Activated naive CD8-positive, alpha-beta T cell treated with anti-CD3 and anti-CD28 coated beads, Interleukin-2, amount 50 U/mL, for 24 hours (primary cell): Measurements from ENCODE around the gene PIGX.

ENCODE experiments used
- ATAC-seq: fragments of 150-1000 bp; cut with Tn5 transposase; one replicate; pipeline ENCODE4 v1.10.0; 2021
- DNase-seq: peaks from one replicate; pipeline ENCODE4 v3.0.0; 2021
- H3K27ac Mint-ChIP-seq: one replicate; pipeline ENCODE4 v1.8.0; 2021; ENCODE audit warnings: mild to moderate bottlenecking, mixed read lengths
- H3K27me3 Mint-ChIP-seq: one replicate; pipeline ENCODE4 v1.8.0; 2021; ENCODE audit warnings: mixed read lengths
- H3K36me3 Mint-ChIP-seq: one replicate; pipeline ENCODE4 v1.8.0; 2021; ENCODE audit warnings: low read depth, mixed read lengths
- H3K4me1 Mint-ChIP-seq: one replicate; pipeline ENCODE4 v1.8.0; 2021; ENCODE audit warnings: mixed read lengths
- H3K4me3 Mint-ChIP-seq: one replicate; pipeline ENCODE4 v1.8.0; 2021; ENCODE audit warnings: mild to moderate bottlenecking, moderate library complexity, mixed read lengths
- H3K9me3 Mint-ChIP-seq: one replicate; pipeline ENCODE4 v1.8.0; 2021; ENCODE audit warnings: mixed read lengths

The PIGX gene

DNA sequence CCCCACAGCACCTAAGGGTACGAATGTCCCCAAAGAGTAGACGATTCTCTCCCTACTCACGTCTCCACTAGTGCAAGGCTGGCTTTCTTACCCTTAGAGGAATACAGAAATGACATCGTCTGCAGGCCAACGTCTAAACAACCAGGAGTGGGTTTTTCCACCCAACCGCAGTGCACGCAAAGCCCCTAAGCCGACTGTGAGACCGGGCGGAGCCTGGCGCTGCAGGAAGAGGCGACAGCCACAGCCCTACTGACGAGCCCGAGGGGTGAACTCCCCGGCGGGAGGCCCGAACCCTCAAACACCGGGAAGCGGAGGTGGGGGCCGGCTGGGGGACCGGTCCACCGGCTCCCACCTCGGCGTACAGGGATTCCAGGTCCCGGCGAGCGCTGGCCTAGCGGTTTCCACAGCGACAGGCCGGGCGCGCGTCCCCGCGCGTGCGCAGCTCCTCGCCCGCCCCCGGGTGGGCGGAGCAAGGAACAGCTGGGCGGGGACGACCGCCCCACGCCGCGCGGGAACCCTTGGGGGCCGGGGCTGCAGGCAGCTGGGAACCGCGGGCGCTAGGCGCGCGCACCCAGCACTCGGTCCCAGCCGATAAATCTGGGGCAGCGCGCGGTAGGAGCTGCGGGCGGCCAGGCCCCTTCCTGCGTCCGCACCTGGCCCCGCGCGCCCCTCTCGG is at the start of gene PIGX, which contains the start of gene CEP19:
PIGX (plus strand) TSS at position 540 of the 676 bp plus-strand sequence.
CEP19 (minus strand) TSS at position 413 of the 676 bp plus-strand sequence. CDS start 3,593 bp downstream, outside the sequence.
- H3K4me1 Mint-ChIP-seq = peaks cover 35% of the 10 kb centered on the region
- peak within 1 kb of the TSS; percentile 94 for H3K27ac Mint-ChIP-seq
- H3K36me3 Mint-ChIP-seq = peaks cover 3% of the 10 kb centered on the region
- H3K4me3 Mint-ChIP-seq = peak within 1 kb of the TSS; percentile 89
- H3K27me3 Mint-ChIP-seq = no peaks in the 10 kb centered on the region
- ATAC-seq = peak; percentile 90
- H3K9me3 Mint-ChIP-seq = no peaks in the 10 kb centered on the region
- peak; percentile 88 for DNase-seq

DNA sequence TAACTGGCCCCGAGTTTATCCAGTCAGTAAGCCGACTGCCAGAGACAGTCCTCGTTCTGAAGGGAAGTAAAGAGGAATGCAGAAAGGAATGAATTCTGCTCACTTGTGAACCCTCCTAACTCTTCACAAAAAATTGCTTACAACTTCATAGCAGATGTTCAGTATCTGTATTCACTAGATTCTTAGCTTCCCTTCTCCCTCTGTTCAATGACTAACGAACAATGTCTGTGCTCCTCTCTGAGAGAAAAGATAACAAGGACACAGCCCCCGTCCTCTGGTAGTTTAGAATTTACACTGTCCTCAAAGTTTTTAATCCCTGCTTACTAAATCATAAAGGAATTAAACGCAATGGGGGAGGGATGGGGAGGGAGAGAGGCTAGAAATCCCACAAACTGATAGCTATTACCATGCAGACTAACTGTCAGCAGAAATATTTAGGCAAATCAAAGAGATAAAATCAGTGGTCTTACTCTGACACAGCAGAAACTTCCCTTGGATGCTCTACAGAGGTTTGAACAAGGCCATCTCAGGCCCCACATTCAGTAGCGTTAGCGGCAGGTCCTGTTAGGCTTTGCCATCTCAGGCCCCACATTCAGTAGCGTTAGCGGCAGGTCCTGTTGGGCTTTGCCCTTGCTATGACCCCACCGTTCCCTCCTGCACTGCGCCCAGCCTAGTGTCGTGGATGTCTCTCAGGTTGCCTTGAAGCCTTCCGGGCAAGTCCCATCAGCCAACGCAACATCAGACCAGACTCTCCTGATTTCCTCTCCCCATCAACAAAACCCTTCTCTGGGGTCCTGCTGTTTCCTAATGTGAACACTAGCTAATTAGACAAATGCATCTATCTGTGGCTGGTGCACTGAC is 49.2 kb upstream of the PIGX start:
- no peak overlapping the region for H3K27ac Mint-ChIP-seq
- ATAC-seq = no peak
- DNase-seq = no peak
- H3K27me3 Mint-ChIP-seq = no peaks in the 10 kb centered on the region
- H3K4me1 Mint-ChIP-seq = no peaks in the 10 kb centered on the region
- H3K9me3 Mint-ChIP-seq = no peaks in the 10 kb centered on the region
- H3K36me3 Mint-ChIP-seq = peaks cover 7% of the 10 kb centered on the region
- no peak overlapping the region for H3K4me3 Mint-ChIP-seq

DNA sequence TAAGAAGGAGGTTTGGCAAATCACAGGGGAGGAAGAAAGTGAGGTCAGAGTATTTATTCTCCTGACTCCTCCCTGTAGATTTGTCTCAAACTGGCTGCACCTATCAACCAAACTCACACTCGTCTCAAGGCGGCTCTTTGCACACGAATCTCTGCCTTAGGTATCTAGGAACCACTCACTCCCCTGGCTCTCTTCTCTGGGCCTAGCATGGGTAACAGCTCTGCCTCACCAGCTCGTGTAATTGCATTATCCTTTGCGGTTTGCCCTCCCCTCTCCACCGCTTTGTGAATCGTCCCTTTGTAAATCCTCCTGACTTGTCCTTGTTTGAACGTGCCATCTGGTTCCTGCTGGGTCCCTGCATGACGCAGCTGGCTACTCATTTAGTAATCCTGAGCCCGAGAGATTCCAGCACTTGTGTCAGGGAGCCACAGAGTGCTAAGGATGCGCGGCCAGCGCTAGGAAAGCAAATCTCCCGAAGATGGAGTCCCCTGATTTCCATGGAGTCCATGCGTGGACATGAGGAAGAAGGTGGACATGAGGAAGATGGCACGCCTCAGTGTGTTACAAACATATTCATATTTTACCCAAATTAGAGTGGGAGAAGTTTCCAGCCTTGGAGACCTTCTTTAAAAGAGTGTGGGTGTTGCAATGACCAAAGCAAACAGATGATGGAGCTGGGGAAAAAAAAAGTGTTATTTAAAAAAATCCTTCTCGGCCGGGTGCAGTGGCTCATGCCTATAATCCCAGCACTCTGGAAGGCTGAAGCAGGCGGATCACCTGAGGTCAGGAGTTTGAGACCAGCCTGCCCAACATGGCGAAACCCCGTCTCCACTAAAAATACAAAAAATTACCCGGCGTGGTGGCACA is 45.9 kb upstream of the PIGX start:
- no peaks in the 10 kb centered on the region for H3K9me3 Mint-ChIP-seq
- peaks cover 7% of the 10 kb centered on the region for H3K4me1 Mint-ChIP-seq
- no peak for ATAC-seq
- H3K27ac Mint-ChIP-seq = no peak overlapping the region
- no peak overlapping the region for H3K4me3 Mint-ChIP-seq
- DNase-seq = no peak
- no peaks in the 10 kb centered on the region for H3K27me3 Mint-ChIP-seq
- no peaks in the 10 kb centered on the region for H3K36me3 Mint-ChIP-seq

DNA sequence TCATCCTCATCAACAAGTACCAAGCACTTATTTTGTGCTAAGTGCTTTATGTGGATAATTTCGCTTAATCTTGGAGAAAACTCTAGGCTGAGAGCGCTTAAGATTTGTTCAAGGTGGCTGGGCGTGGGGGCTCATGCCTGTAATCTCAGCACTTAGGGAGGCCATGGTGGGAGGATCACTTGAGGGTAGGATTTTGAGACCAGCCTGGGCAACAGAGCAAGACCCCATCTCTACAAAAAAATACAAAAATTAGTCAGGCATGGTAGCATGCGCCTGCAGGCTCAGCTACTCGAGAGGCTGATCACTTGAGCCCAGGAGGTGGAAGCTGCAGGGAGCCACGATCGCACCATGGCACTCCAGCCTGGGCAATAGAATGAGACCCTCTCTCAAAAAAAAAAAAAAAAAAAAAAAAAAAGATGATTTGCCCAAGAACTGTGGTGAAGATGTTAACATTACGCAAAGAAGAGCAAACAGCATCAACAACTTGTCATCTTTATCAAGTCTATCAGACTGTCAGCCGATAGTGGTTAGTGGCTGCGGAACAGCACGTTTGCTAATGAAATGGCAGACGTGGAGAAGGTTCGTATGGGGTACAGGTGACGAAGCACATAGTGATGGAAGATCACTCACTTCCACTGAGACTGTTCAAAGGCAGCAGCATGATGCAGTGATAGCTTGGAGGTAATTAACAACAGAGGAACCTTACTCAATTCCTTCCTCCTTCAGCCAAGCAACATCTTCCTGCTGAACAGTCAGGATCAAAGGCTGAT is 44.9 kb upstream of the PIGX start:
- H3K4me1 Mint-ChIP-seq = peaks cover 7% of the 10 kb centered on the region
- no peak overlapping the region for H3K4me3 Mint-ChIP-seq
- DNase-seq (no peak), ATAC-seq (no peak)
- H3K36me3 Mint-ChIP-seq = no peaks in the 10 kb centered on the region
- H3K27ac Mint-ChIP-seq = no peak overlapping the region
- no peaks in the 10 kb centered on the region for H3K27me3 Mint-ChIP-seq
- H3K9me3 Mint-ChIP-seq = no peaks in the 10 kb centered on the region

DNA sequence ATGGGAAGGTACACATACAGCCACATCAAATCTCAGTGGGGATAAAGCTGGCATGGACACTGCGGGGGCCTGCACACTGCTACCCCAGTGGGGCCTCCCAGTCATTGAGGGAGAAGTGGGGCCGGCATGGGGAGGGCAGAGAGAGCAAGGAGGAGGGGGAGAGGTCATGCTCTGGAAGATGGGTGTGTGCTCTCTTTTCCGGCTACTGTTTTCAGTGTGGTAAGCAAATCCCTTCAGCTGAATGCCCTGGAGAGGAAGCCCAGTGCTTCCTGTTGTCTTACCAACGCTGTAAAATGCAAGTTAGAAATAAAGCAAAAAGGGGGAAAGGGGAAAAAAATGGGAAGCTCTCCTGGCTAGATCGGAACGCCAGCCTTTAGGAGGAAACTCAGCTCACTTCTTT is 41.8 kb upstream of the PIGX start:
- ATAC-seq (no peak), DNase-seq (no peak)
- Mint-ChIP-seq H3K4me1 (peaks cover 7% of the 10 kb centered on the region), H3K9me3 (no peaks in the 10 kb centered on the region), H3K36me3 (no peaks in the 10 kb centered on the region), H3K27ac (no peak overlapping the region), H3K27me3 (no peaks in the 10 kb centered on the region), H3K4me3 (no peak overlapping the region)

DNA sequence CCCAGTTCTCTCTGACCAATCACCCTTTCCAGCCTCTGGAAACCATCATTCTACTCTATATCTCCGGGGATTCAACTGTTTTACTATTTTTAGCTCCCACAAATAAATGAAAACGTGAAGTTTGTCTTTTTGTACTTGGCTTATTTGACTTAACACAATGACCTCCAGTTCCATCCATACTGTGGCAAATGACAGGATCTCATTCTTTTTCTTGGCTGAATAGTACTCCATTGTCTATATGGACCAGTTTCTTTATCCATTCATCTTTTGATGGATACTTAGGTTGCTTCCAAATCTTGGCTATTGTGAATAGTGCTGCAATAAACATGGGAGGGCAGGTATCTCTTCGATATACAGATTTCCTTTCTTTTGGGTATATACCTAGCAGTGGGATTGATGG is 38.5 kb upstream of the PIGX start:
- H3K27me3 Mint-ChIP-seq = no peaks in the 10 kb centered on the region
- peaks cover 12% of the 10 kb centered on the region for H3K4me1 Mint-ChIP-seq
- H3K4me3 Mint-ChIP-seq = no peak overlapping the region
- no peak for DNase-seq
- no peak for ATAC-seq
- H3K36me3 Mint-ChIP-seq = no peaks in the 10 kb centered on the region
- H3K9me3 Mint-ChIP-seq = no peaks in the 10 kb centered on the region
- H3K27ac Mint-ChIP-seq = no peak overlapping the region

DNA sequence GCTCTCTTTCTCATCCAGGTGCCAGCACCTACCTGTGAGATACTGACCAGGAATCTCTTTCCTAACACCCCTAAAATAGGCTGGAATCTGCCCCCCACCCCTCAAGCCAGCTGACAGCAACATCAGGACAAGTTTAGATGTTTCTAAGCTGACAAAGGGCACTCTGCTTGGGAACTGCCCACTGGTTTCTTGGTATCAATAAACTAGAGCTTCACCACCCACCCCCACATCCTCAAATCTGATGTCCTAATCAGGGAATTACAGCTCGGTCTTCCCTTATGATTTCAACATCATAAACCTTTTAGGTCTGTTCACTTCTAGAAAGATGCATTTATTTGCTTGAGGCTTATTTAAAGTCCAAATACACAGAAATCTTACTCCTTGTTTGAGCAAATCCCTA is 34.8 kb upstream of the PIGX start:
- DNase-seq = no peak
- Mint-ChIP-seq H3K27ac (no peak overlapping the region), H3K9me3 (no peaks in the 10 kb centered on the region), H3K4me3 (no peak overlapping the region), H3K36me3 (no peaks in the 10 kb centered on the region), H3K4me1 (peaks cover 5% of the 10 kb centered on the region), H3K27me3 (no peaks in the 10 kb centered on the region)
- no peak for ATAC-seq

DNA sequence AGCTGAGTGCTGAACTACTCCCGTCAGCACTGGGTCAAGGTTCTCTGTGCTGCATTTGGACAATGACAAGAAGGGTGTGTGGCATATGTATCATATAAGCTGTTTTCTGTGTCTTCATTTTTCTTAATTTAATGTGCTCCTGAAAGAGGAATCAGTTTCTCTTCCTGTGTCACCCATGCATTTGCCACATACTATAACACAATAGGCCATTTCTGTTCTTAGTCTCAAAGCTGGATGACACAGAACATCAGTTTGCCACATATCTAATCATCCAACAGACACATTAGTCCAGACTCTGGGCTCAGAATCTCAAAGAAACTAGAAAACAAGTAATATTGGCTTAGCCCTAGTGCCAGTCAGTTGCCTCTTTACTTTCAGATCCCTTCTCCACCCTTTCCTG is 34.2 kb upstream of the PIGX start:
- H3K27me3 Mint-ChIP-seq = no peaks in the 10 kb centered on the region
- no peak overlapping the region for H3K4me3 Mint-ChIP-seq
- H3K9me3 Mint-ChIP-seq = no peaks in the 10 kb centered on the region
- peaks cover 5% of the 10 kb centered on the region for H3K4me1 Mint-ChIP-seq
- H3K27ac Mint-ChIP-seq = no peak overlapping the region
- DNase-seq (no peak), ATAC-seq (no peak)
- no peaks in the 10 kb centered on the region for H3K36me3 Mint-ChIP-seq

DNA sequence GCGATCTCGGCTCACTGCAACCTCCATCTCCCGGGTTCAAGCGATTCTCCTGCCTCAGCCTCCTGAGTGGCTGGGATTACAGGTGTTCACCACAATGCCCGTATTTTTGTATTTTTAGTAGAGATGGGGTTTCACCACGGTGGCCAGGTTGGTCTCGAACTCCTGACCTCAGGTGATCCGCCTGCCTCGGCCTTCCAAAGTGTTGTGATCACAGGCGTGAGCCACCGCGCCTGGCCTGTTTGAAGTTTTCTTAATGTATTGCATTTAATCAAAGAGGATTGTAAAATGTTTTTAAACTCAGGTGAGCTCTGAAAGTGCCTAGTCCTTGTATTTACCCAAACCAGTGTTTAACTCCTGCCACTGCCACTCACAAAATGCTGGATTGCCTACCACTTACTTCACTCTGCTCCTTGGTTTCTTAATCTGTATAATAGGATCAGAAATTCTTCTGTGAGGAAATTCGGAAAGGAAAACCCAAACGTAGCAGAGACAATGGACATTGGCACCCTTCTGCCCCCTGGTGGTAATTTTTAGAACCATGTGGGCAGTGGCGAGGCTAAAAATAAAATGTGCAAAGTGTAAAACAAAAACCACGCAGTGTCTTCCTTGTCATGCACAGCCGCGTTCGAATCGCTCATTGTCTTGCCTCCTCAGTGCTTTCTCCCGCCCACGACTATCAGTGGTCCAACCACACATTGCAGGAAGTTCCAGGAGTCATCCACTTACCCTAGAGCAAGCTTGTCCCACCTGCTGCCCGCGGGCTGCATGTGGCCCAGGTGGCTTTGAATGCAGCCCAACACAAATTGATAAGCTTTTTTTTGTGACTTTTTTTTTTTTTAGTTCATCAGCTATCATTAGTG is 27.4 kb upstream of the PIGX start:
- H3K27ac Mint-ChIP-seq = peak overlapping the region; percentile 20
- DNase-seq (peak; percentile 68), ATAC-seq (peak; percentile 92)
- peak overlapping the region; percentile 37 for H3K4me3 Mint-ChIP-seq
- H3K4me1 Mint-ChIP-seq = peaks cover 16% of the 10 kb centered on the region
- no peaks in the 10 kb centered on the region for H3K27me3 Mint-ChIP-seq
- H3K9me3 Mint-ChIP-seq = no peaks in the 10 kb centered on the region
- no peaks in the 10 kb centered on the region for H3K36me3 Mint-ChIP-seq

DNA sequence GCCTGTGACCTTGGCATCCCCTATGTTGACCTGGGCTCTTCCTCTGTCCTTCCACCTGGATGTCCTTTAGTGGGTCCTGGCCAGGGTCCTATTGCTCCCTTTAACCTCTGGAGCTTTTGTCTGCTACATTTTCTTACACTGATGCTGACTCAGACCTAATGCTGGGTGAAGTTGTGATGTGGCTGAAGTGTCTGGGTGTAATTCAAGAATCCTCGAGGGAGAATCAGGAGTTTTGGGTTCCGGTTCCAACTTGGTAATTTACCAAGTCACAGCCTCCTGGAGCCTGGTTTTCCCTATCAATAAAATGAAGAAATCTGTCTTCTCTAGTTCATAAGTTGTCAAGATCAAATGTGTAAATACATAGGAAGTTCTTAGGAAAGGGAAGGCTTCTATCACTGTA is 25.7 kb upstream of the PIGX start:
- Mint-ChIP-seq H3K4me1 (peaks cover 16% of the 10 kb centered on the region), H3K36me3 (no peaks in the 10 kb centered on the region), H3K27ac (no peak overlapping the region), H3K4me3 (no peak overlapping the region), H3K9me3 (no peaks in the 10 kb centered on the region), H3K27me3 (no peaks in the 10 kb centered on the region)
- ATAC-seq (no peak), DNase-seq (no peak)

DNA sequence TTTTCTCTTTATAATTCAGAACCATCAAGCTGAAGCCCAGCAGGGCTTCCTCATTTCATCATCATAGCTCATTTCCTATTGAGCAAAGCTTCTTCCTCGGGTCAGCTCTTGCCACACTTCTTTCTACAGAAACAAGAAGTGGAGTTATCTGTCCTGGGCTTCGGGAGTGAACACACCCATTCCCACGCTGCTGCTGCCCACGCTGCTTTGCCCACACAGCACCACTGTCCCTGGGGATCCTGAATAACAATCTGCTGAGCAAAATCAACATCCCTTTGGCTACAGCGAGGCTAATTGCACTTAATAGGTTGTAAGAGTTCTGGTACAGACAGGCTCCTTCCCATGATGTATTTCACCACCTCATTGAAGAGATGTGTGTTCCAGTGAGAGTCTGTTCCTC is 23.8 kb upstream of the PIGX start:
- H3K27ac Mint-ChIP-seq = no peak overlapping the region
- ATAC-seq = no peak
- no peak for DNase-seq

DNA sequence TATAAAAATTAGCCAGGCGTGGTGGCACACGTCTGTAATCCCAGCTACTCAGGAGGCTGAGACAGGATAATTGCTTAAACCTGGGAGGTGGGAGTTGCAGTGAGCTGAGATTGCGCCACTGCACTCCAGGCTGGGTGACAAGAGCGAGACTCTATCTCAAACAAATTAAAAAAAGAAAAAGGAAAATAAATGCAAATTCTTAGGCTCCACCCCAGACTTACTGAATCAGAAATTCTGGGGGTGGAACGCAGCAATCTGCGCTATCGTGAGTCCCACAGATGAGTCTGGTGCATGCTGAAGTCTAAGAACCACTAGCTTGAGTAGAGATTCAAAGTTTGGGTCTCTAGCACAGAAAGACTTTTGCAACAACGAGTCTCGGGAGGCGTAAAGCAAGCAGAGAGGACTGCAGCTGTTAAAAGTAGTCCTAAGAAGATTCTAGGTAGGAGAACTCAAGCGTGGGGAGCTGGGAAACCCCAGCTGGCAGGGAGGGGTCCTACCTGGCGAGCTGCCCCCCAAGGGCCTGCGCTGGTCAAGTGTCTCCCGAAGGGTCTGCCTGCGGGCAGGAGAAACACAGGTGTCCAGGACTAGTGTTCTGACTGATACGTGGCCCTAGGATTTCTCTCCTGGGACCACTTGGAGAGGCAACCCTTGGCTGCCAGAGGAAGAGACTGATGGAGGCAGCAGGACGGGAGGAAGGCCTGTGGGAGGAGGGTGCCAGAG is 22.1 kb upstream of the PIGX start:
- H3K27me3 Mint-ChIP-seq = no peaks in the 10 kb centered on the region
- ATAC-seq (no peak), DNase-seq (no peak)
- H3K36me3 Mint-ChIP-seq = no peaks in the 10 kb centered on the region
- H3K4me1 Mint-ChIP-seq = peaks cover 8% of the 10 kb centered on the region
- no peak overlapping the region for H3K27ac Mint-ChIP-seq
- no peaks in the 10 kb centered on the region for H3K9me3 Mint-ChIP-seq
- H3K4me3 Mint-ChIP-seq = no peak overlapping the region

More for the DNA sequence above, 23.8 kb upstream of the PIGX start:
- Mint-ChIP-seq H3K27me3 (no peaks in the 10 kb centered on the region), H3K36me3 (no peaks in the 10 kb centered on the region), H3K4me1 (peaks cover 16% of the 10 kb centered on the region), H3K4me3 (no peak overlapping the region), H3K9me3 (no peaks in the 10 kb centered on the region)

DNA sequence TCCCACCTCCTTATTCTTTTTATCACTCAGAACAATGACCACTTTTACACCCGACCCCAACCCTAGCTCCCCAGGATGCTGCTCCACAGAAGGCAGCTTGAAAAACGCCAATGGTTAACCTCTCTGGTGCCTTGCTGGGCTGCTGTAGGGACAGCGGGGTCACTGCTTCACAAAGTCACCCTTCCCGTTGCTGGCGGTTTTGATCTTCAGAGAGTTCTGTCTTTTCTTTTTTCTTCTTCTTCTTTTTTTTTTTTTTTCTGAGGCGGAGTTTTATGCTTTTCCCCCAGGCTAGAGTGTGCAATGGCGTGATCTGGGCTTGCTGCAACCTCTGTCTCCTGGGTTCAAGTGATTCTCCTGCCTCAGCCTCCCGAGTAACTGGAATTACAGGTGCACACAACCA is 20.8 kb upstream of the PIGX start:
- Mint-ChIP-seq H3K9me3 (no peaks in the 10 kb centered on the region), H3K27me3 (peaks cover 2% of the 10 kb centered on the region), H3K27ac (no peak overlapping the region), H3K4me1 (peaks cover 11% of the 10 kb centered on the region), H3K4me3 (no peak overlapping the region), H3K36me3 (no peaks in the 10 kb centered on the region)
- ATAC-seq (no peak), DNase-seq (no peak)
